Prostate gland (tissue), 2 donors: ENCODE measurements around the gene PTPRT. TPM values are rescaled to one million over a fixed set of nuclear protein-coding genes. Genes with fewer than 3 reads are reported as not detected.

Experiments used
- DNase-seq: peaks from one replicate; pipeline ENCODE4 v3.0.0-alpha.2; 2019; ENCODE audit warnings: low spot score
- H3K27ac ChIP-seq, 2 donors: fragments of 200-600 bp; sonication (generic); 2 replicates each; pipeline ENCODE4 v1.5.1; 2017 to 2019
- H3K27me3 ChIP-seq: fragments of 200-600 bp; sonication (generic); replicated peaks from 2 replicates; pipeline ENCODE4 v1.5.1; 2019; ENCODE audit not compliant: insufficient read depth
- H3K36me3 ChIP-seq, 2 donors: fragments of 200-600 bp; sonication (generic); 1 replicate in 1 of 2; 2 replicates in 1 of 2; pipeline versions ENCODE4 v1.5.1 to v1.8.1; 2017 to 2019
- H3K4me1 ChIP-seq: fragments of 200-600 bp; sonication (generic); replicated peaks from 2 replicates; pipeline ENCODE4 v1.5.1; 2019
- H3K4me3 ChIP-seq, 2 donors: fragments of 200-600 bp; sonication (generic); 2 replicates each; pipeline ENCODE4 v1.5.1; 2017 to 2019
- H3K9me3 ChIP-seq: fragments of 200-600 bp; sonication (generic); 2 replicates; pipeline ENCODE4 v1.5.1; 2017
- CTCF ChIP-seq, 4 experiments: fragments of 200-600 bp in 2 of 4; fragments of 450-650 bp in 2 of 4; sonication (generic) in 2 of 4; IDR thresholded peaks; 1 replicate in 3 of 4; 2 replicates in 1 of 4; pipeline ENCODE4 v1.5.1; 2016 to 2019; ENCODE audit warnings: antibody characterized with exemption in 4 of 4, mild to moderate bottlenecking in 2 of 4, moderate library complexity in 2 of 4
- POLR2A ChIP-seq: fragments of 450-650 bp; IDR thresholded peaks from one replicate; pipeline ENCODE4 v1.6.1; 2016; ENCODE audit warnings: antibody characterized with exemption, mild to moderate bottlenecking
- POLR2AphosphoS5 ChIP-seq: sonication (generic); formaldehyde crosslinking; IDR thresholded peaks from one replicate; pipeline ENCODE4 v1.6.1; 2017; ENCODE audit warnings: antibody characterized with exemption
- WGBS: methylation state at CpG from one replicate; pipeline ENCODE4 v1.1.5; 2018; 5-methylcytosine and 5-hydroxymethylcytosine counted together
- intact Hi-C: fragments of 100-400 bp; cut with DNase I; formaldehyde crosslinking; loops from one replicate; pipeline ENCODE4 v1.14.2; 2022
- total RNA-seq, 2 donors: library from RNA; depleted of rRNA; stranded (reverse); fragments of >200 nt; gene quantifications; one replicate each; pipeline ENCODE4 v1.1.0, GENCODE V29; 2016

Gene PTPRT
- total RNA-seq, 2 donors from 2014 or later = 1.5 to 3.5 TPM

- Histone ChIP-seq H3K27me3 (no peaks in the 10 kb centered on the region), H3K36me3 (no peaks in the 10 kb centered on the region), H3K9me3 (no peaks in the 10 kb centered on the region), H3K27ac (no peak overlapping the region), H3K4me3 (no peak overlapping the region), H3K4me1 (no peaks in the 10 kb centered on the region)
- WGBS = 31% methylated on average over 7 of the region's 7 CpGs
- intact Hi-C loops = no loop called here
- no peak for DNase-seq
- TF ChIP-seq POLR2AphosphoS5 = no peak
These were observed 239.8 kb downstream of the PTPRT start for GRCh38 chr20:42949950-42950349.

- Histone ChIP-seq H3K27me3 (no peaks in the 10 kb centered on the region), H3K36me3 (no peaks in the 10 kb centered on the region), H3K4me3 (no peak overlapping the region), H3K9me3 (no peaks in the 10 kb centered on the region), H3K27ac (no peak overlapping the region), H3K4me1 (no peaks in the 10 kb centered on the region)
- WGBS = 64% methylated on average over 10 of the region's 10 CpGs
- no peak for DNase-seq
- TF ChIP-seq POLR2AphosphoS5 (no peak), POLR2A (no peak), CTCF (IDR thresholded peaks at IDR 0.05) (no peak)
- intact Hi-C loops = no loop called here
These were observed 244.3 kb downstream of the PTPRT start for GRCh38 chr20:42945234-42945994.

GRCh38 chr20:42941629-42942028 is 248.1 kb downstream of the PTPRT start:
- WGBS = 72% methylated on average over 2 of the region's 2 CpGs
- H3K36me3 ChIP-seq = no peaks in the 10 kb centered on the region
- no peak for DNase-seq
- TF ChIP-seq CTCF (IDR thresholded peaks at IDR 0.05) (no peak), POLR2AphosphoS5 (no peak), POLR2A (no peak)
- H3K27ac ChIP-seq = no peak overlapping the region
- H3K27me3 ChIP-seq = no peaks in the 10 kb centered on the region
- no peaks in the 10 kb centered on the region for H3K4me1 ChIP-seq
- no peak overlapping the region for H3K4me3 ChIP-seq
- intact Hi-C loops = no loop called here
- no peaks in the 10 kb centered on the region for H3K9me3 ChIP-seq

GRCh38 chr20:42938441-42939205 is 251.1 kb downstream of the PTPRT start:
- no peak overlapping the region for H3K4me3 ChIP-seq
- TF ChIP-seq CTCF (IDR thresholded peaks at IDR 0.05) (no peak), POLR2A (no peak), POLR2AphosphoS5 (no peak)
- intact Hi-C loops = no loop called here
- no peaks in the 10 kb centered on the region for H3K9me3 ChIP-seq
- no peaks in the 10 kb centered on the region for H3K4me1 ChIP-seq
- H3K36me3 ChIP-seq = no peaks in the 10 kb centered on the region
- H3K27ac ChIP-seq = no peak overlapping the region
- no peak for DNase-seq
- 50% methylated on average over 3 of the region's 3 CpGs for WGBS
- no peaks in the 10 kb centered on the region for H3K27me3 ChIP-seq

- TF ChIP-seq POLR2A (no peak), POLR2AphosphoS5 (no peak), CTCF (IDR thresholded peaks at IDR 0.05) (no peak)
- no peaks in the 10 kb centered on the region for H3K4me1 ChIP-seq
- 90% methylated on average over 3 of the region's 3 CpGs for WGBS
- no peaks in the 10 kb centered on the region for H3K9me3 ChIP-seq
- DNase-seq = no peak
- no peaks in the 10 kb centered on the region for H3K27me3 ChIP-seq
- H3K4me3 ChIP-seq = no peak overlapping the region
- no peak overlapping the region for H3K27ac ChIP-seq
- H3K36me3 ChIP-seq = no peaks in the 10 kb centered on the region
- intact Hi-C loops = no loop called here
These were observed 253.2 kb downstream of the PTPRT start for GRCh38 chr20:42936482-42936881.
